ENCODE data around the gene TNFRSF19.

DNA sequence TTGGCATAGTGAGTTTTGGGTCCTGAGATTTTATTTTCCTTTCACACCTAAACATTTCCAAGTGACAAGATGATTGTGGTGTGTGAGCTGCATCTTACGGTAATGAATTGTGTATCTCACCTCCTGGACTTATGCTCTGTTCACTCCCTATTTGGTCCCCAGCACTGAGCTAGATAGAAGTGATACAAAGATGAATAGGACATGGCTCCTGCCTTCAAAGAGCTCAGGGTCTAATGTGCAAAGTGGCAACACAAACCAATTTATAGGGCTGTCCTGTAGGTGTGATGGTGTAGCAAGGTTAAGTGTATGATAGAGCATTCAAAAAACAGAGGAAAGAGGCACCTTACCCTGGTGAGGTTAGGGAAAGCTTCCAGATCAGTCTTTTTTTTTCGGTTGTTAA is 17.6 kb upstream of the TNFRSF19 start:
- TF ChIP-seq, protein P1, sequence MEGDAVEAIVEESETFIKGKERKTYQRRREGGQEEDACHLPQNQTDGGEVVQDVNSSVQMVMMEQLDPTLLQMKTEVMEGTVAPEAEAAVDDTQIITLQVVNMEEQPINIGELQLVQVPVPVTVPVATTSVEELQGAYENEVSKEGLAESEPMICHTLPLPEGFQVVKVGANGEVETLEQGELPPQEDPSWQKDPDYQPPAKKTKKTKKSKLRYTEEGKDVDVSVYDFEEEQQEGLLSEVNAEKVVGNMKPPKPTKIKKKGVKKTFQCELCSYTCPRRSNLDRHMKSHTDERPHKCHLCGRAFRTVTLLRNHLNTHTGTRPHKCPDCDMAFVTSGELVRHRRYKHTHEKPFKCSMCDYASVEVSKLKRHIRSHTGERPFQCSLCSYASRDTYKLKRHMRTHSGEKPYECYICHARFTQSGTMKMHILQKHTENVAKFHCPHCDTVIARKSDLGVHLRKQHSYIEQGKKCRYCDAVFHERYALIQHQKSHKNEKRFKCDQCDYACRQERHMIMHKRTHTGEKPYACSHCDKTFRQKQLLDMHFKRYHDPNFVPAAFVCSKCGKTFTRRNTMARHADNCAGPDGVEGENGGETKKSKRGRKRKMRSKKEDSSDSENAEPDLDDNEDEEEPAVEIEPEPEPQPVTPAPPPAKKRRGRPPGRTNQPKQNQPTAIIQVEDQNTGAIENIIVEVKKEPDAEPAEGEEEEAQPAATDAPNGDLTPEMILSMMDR (conservative IDR thresholded peaks at IDR 0.05 in 1 of 2, IDR thresholded peaks at IDR 0.05 in 1 of 2; ENCODE audit: extremely low read depth in 1 of 2, insufficient read depth in 1 of 2, low read depth in 1 of 2, low read length in 2 of 2): no peak
- no peak for TF ChIP-seq EZH2 (IDR thresholded peaks at IDR 0.05; ENCODE audit: borderline replicate concordance, low read length)

Measured in mammary epithelial cell (primary cell).